ENCODE data around the gene TRPV6. TPM values are rescaled to one million over a fixed set of nuclear protein-coding genes. Genes with fewer than 3 reads are reported as not detected.

The TRPV6 gene
- total RNA-seq, 1 donor from 2014 or later = not detected

- H3K4me1 Mint-ChIP-seq (ENCODE audit: unreplicated experiment) = no peaks in the 10 kb centered on the region
- no peak overlapping the region for H3K27ac Mint-ChIP-seq (ENCODE audit: unreplicated experiment)
- H3K36me3 Mint-ChIP-seq (ENCODE audit: unreplicated experiment) = no peaks in the 10 kb centered on the region
- peak; percentile 65 for DNase-seq (ENCODE audit: extremely low spot score, unreplicated experiment)
- H3K9me3 Mint-ChIP-seq (ENCODE audit: unreplicated experiment) = no peaks in the 10 kb centered on the region
- TF ChIP-seq, protein P1, sequence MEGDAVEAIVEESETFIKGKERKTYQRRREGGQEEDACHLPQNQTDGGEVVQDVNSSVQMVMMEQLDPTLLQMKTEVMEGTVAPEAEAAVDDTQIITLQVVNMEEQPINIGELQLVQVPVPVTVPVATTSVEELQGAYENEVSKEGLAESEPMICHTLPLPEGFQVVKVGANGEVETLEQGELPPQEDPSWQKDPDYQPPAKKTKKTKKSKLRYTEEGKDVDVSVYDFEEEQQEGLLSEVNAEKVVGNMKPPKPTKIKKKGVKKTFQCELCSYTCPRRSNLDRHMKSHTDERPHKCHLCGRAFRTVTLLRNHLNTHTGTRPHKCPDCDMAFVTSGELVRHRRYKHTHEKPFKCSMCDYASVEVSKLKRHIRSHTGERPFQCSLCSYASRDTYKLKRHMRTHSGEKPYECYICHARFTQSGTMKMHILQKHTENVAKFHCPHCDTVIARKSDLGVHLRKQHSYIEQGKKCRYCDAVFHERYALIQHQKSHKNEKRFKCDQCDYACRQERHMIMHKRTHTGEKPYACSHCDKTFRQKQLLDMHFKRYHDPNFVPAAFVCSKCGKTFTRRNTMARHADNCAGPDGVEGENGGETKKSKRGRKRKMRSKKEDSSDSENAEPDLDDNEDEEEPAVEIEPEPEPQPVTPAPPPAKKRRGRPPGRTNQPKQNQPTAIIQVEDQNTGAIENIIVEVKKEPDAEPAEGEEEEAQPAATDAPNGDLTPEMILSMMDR (IDR thresholded peaks at IDR 0.05) = peak; percentile 43
- no peak overlapping the region for H3K4me3 Mint-ChIP-seq (ENCODE audit: unreplicated experiment)
- H3K27me3 Mint-ChIP-seq (ENCODE audit: unreplicated experiment) = no peaks in the 10 kb centered on the region
Observed at GRCh38 chr7:142873281-142873784, 12.2 kb downstream of the TRPV6 start.

- DNase-seq (ENCODE audit: extremely low spot score, unreplicated experiment) = peak; percentile 82
- TF ChIP-seq, protein P1 (IDR thresholded peaks at IDR 0.05) = no peak
- H3K4me1 Mint-ChIP-seq (ENCODE audit: unreplicated experiment) = no peaks in the 10 kb centered on the region
- no peaks in the 10 kb centered on the region for H3K9me3 Mint-ChIP-seq (ENCODE audit: unreplicated experiment)
- no peaks in the 10 kb centered on the region for H3K36me3 Mint-ChIP-seq (ENCODE audit: unreplicated experiment)
- H3K4me3 Mint-ChIP-seq (ENCODE audit: unreplicated experiment) = no peak overlapping the region
- H3K27ac Mint-ChIP-seq (ENCODE audit: unreplicated experiment) = no peak overlapping the region
- no peaks in the 10 kb centered on the region for H3K27me3 Mint-ChIP-seq (ENCODE audit: unreplicated experiment)
Observed at GRCh38 chr7:142872106-142872675, 13.4 kb downstream of the TRPV6 start.

GRCh38 chr7:142871260-142872105, 14.1 kb downstream of the TRPV6 start:
- H3K4me3 Mint-ChIP-seq (ENCODE audit: unreplicated experiment) = no peak overlapping the region
- DNase-seq (ENCODE audit: extremely low spot score, unreplicated experiment) = peak; percentile 80
- no peak overlapping the region for H3K27ac Mint-ChIP-seq (ENCODE audit: unreplicated experiment)

GRCh38 chr7:142870566-142871259, 14.8 kb downstream of the TRPV6 start:
- TF ChIP-seq, protein P1 (IDR thresholded peaks at IDR 0.05) = no peak
- H3K4me1 Mint-ChIP-seq (ENCODE audit: unreplicated experiment) = no peaks in the 10 kb centered on the region
- H3K27me3 Mint-ChIP-seq (ENCODE audit: unreplicated experiment) = no peaks in the 10 kb centered on the region
- no peak for DNase-seq (ENCODE audit: extremely low spot score, unreplicated experiment)
- H3K4me3 Mint-ChIP-seq (ENCODE audit: unreplicated experiment) = no peak overlapping the region
- H3K9me3 Mint-ChIP-seq (ENCODE audit: unreplicated experiment) = no peaks in the 10 kb centered on the region
- no peak overlapping the region for H3K27ac Mint-ChIP-seq (ENCODE audit: unreplicated experiment)
- H3K36me3 Mint-ChIP-seq (ENCODE audit: unreplicated experiment) = no peaks in the 10 kb centered on the region

More at GRCh38 chr7:142871260-142872105, 14.1 kb downstream of the TRPV6 start:
- Mint-ChIP-seq H3K4me1 (ENCODE audit: unreplicated experiment) (no peaks in the 10 kb centered on the region), H3K9me3 (ENCODE audit: unreplicated experiment) (no peaks in the 10 kb centered on the region), H3K36me3 (ENCODE audit: unreplicated experiment) (no peaks in the 10 kb centered on the region), H3K27me3 (ENCODE audit: unreplicated experiment) (no peaks in the 10 kb centered on the region)
- TF ChIP-seq, protein P1 (IDR thresholded peaks at IDR 0.05) = no peak

All from osteocyte (in vitro differentiated cells).